Activated CD4-positive, alpha-beta memory T cell treated with anti-CD3 and anti-CD28 coated beads, Interleukin-2, amount 10 ng/mL, durations not matched to agents 7 days and 5 days (primary cell): ENCODE measurements around the gene DMD. TPM values are rescaled to one million over a fixed set of nuclear protein-coding genes. Genes with fewer than 3 reads are reported as not detected.

Source experiments
- CTCF ChIA-PET: fragments of 350-600 bp; sonication (Branson Sonifier 250); formaldehyde crosslinking; loops from one replicate; lab custom pipeline; 2021; ENCODE audit warnings: antibody characterized with exemption, inconsistent platforms; lab: Charles Lee
- POLR2A ChIA-PET: fragments of 350-600 bp; sonication (Branson Sonifier 250); formaldehyde crosslinking; loops from one replicate; lab custom pipeline; 2021; ENCODE audit warnings: antibody characterized with exemption; lab: Charles Lee
- DNase-seq: peaks from one replicate; pipeline ENCODE4 v3.0.0-alpha.2; 2020
- H3K27ac Mint-ChIP-seq: one replicate; pipeline ENCODE4 v1.8.0; 2021; ENCODE audit warnings: mild to moderate bottlenecking, mixed read lengths
- H3K27me3 Mint-ChIP-seq: one replicate; pipeline ENCODE4 v1.8.0; 2021; ENCODE audit warnings: mixed read lengths
- H3K36me3 Mint-ChIP-seq: one replicate; pipeline ENCODE4 v1.8.0; 2021; ENCODE audit warnings: low read depth, mixed read lengths
- H3K4me1 Mint-ChIP-seq: one replicate; pipeline ENCODE4 v1.8.0; 2021; ENCODE audit warnings: mixed read lengths
- H3K4me3 Mint-ChIP-seq: one replicate; pipeline ENCODE4 v1.8.0; 2021; ENCODE audit warnings: mild to moderate bottlenecking, mixed read lengths
- H3K9me3 Mint-ChIP-seq: one replicate; pipeline ENCODE4 v1.8.0; 2021; ENCODE audit warnings: mixed read lengths
- total RNA-seq, 2 experiments: library from RNA; stranded (reverse); gene quantifications; one replicate each; pipeline ENCODE4 v1.2.3, GENCODE V29; 2021

The DMD gene
- 1 to 10 TPM; 1.4 to 1.5 TPM for total RNA-seq

GRCh38 chrX:33211356-33212260 lies at the start of gene DMD:
TSS of gene DMD (minus strand) at chrX:33211549. CDS start at chrX:33211312, 237 bp downstream.
- no peak within 1 kb of the TSS for H3K27ac Mint-ChIP-seq
- H3K36me3 Mint-ChIP-seq, result no peaks in the 10 kb centered on the region
- no peak for DNase-seq
- ChIA-PET CTCF (no interaction called here), POLR2A (no interaction called here)
- no peaks in the 10 kb centered on the region for H3K4me1 Mint-ChIP-seq
- no peaks in the 10 kb centered on the region for H3K27me3 Mint-ChIP-seq
- H3K9me3 Mint-ChIP-seq, result no peaks in the 10 kb centered on the region
- no peak within 1 kb of the TSS for H3K4me3 Mint-ChIP-seq

- no peaks in the 10 kb centered on the region for H3K27me3 Mint-ChIP-seq
- DNase-seq, result no peak
- no peaks in the 10 kb centered on the region for H3K9me3 Mint-ChIP-seq
- CTCF ChIA-PET, result no interaction called here
- POLR2A ChIA-PET, result no interaction called here
- no peaks in the 10 kb centered on the region for H3K4me1 Mint-ChIP-seq
- no peaks in the 10 kb centered on the region for H3K36me3 Mint-ChIP-seq
- no peak overlapping the region for H3K4me3 Mint-ChIP-seq
- no peak overlapping the region for H3K27ac Mint-ChIP-seq
These were observed 41.0 kb upstream of the DMD start for GRCh38 chrX:33252306-33252825.

- no peaks in the 10 kb centered on the region for H3K27me3 Mint-ChIP-seq
These were observed 7.5 kb upstream of the DMD start for GRCh38 chrX:33218819-33219218.

GRCh38 chrX:33210156-33210555 lies 1.2 kb downstream of the DMD start:
- no peaks in the 10 kb centered on the region for H3K36me3 Mint-ChIP-seq
- CTCF ChIA-PET, result no interaction called here

More at GRCh38 chrX:33218819-33219218, 7.5 kb upstream of the DMD start:
- Mint-ChIP-seq H3K4me1 (no peaks in the 10 kb centered on the region), H3K9me3 (peaks cover 8% of the 10 kb centered on the region), H3K4me3 (no peak overlapping the region), H3K36me3 (no peaks in the 10 kb centered on the region), H3K27ac (no peak overlapping the region)
- POLR2A ChIA-PET, result no interaction called here
- DNase-seq, result no peak
- CTCF ChIA-PET, result no interaction called here

GRCh38 chrX:33207056-33207455 lies 4.3 kb downstream of the DMD start:
- no peak overlapping the region for H3K4me3 Mint-ChIP-seq
- ChIA-PET POLR2A (no interaction called here), CTCF (no interaction called here)
- H3K27ac Mint-ChIP-seq, result no peak overlapping the region
- H3K4me1 Mint-ChIP-seq, result no peaks in the 10 kb centered on the region
- H3K36me3 Mint-ChIP-seq, result no peaks in the 10 kb centered on the region
- DNase-seq, result no peak
- peaks cover 7% of the 10 kb centered on the region for H3K9me3 Mint-ChIP-seq
- no peaks in the 10 kb centered on the region for H3K27me3 Mint-ChIP-seq

More at GRCh38 chrX:33210156-33210555, 1.2 kb downstream of the DMD start:
- Mint-ChIP-seq H3K9me3 (no peaks in the 10 kb centered on the region), H3K27ac (no peak overlapping the region), H3K27me3 (no peaks in the 10 kb centered on the region), H3K4me3 (no peak overlapping the region), H3K4me1 (no peaks in the 10 kb centered on the region)
- POLR2A ChIA-PET, result no interaction called here
- no peak for DNase-seq

- Mint-ChIP-seq H3K4me1 (no peaks in the 10 kb centered on the region), H3K27me3 (no peaks in the 10 kb centered on the region), H3K36me3 (no peaks in the 10 kb centered on the region), H3K4me3 (no peak overlapping the region), H3K9me3 (peaks cover 7% of the 10 kb centered on the region), H3K27ac (no peak overlapping the region)
- POLR2A ChIA-PET, result no interaction called here
- no peak for DNase-seq
- CTCF ChIA-PET, result no interaction called here
These were observed 6.0 kb downstream of the DMD start for GRCh38 chrX:33205321-33205720.

GRCh38 chrX:33204889-33205288 lies 6.5 kb downstream of the DMD start:
- POLR2A ChIA-PET, result no interaction called here
- CTCF ChIA-PET, result no interaction called here
- H3K36me3 Mint-ChIP-seq, result no peaks in the 10 kb centered on the region

GRCh38 chrX:33198561-33199279 lies 12.6 kb downstream of the DMD start:
- Mint-ChIP-seq H3K27ac (no peak overlapping the region), H3K36me3 (no peaks in the 10 kb centered on the region), H3K4me1 (no peaks in the 10 kb centered on the region), H3K4me3 (no peak overlapping the region), H3K9me3 (peaks cover 9% of the 10 kb centered on the region), H3K27me3 (no peaks in the 10 kb centered on the region)
- CTCF ChIA-PET, result no interaction called here
- no peak for DNase-seq
- POLR2A ChIA-PET, result no interaction called here

More at GRCh38 chrX:33204889-33205288, 6.5 kb downstream of the DMD start:
- Mint-ChIP-seq H3K9me3 (peaks cover 7% of the 10 kb centered on the region), H3K4me1 (no peaks in the 10 kb centered on the region), H3K27me3 (no peaks in the 10 kb centered on the region), H3K27ac (no peak overlapping the region), H3K4me3 (no peak overlapping the region)
- no peak for DNase-seq

GRCh38 chrX:33195698-33196097 lies 15.7 kb downstream of the DMD start:
- CTCF ChIA-PET, result no interaction called here
- H3K4me1 Mint-ChIP-seq, result no peaks in the 10 kb centered on the region

GRCh38 chrX:33194876-33195433 lies 16.4 kb downstream of the DMD start:
- no peak for DNase-seq
- Mint-ChIP-seq H3K9me3 (peaks cover 7% of the 10 kb centered on the region), H3K27me3 (no peaks in the 10 kb centered on the region), H3K4me1 (no peaks in the 10 kb centered on the region), H3K36me3 (no peaks in the 10 kb centered on the region), H3K4me3 (no peak overlapping the region), H3K27ac (no peak overlapping the region)
- ChIA-PET CTCF (no interaction called here), POLR2A (no interaction called here)

More at GRCh38 chrX:33195698-33196097, 15.7 kb downstream of the DMD start:
- H3K4me3 Mint-ChIP-seq, result no peak overlapping the region
- H3K9me3 Mint-ChIP-seq, result peaks cover 7% of the 10 kb centered on the region
- H3K36me3 Mint-ChIP-seq, result no peaks in the 10 kb centered on the region
- DNase-seq, result no peak
- POLR2A ChIA-PET, result no interaction called here
- no peaks in the 10 kb centered on the region for H3K27me3 Mint-ChIP-seq
- H3K27ac Mint-ChIP-seq, result no peak overlapping the region

GRCh38 chrX:33194289-33194688 lies 17.1 kb downstream of the DMD start:
- Mint-ChIP-seq H3K4me1 (no peaks in the 10 kb centered on the region), H3K4me3 (no peak overlapping the region), H3K36me3 (no peaks in the 10 kb centered on the region), H3K27me3 (no peaks in the 10 kb centered on the region), H3K27ac (no peak overlapping the region), H3K9me3 (peaks cover 4% of the 10 kb centered on the region)
- ChIA-PET CTCF (no interaction called here), POLR2A (no interaction called here)
- DNase-seq, result no peak

GRCh38 chrX:33190016-33190415 lies 21.3 kb downstream of the DMD start:
- CTCF ChIA-PET, result no interaction called here
- Mint-ChIP-seq H3K4me3 (no peak overlapping the region), H3K4me1 (no peaks in the 10 kb centered on the region)

GRCh38 chrX:33188881-33189280 lies 22.5 kb downstream of the DMD start:
- DNase-seq, result no peak
- Mint-ChIP-seq H3K4me1 (no peaks in the 10 kb centered on the region), H3K27ac (no peak overlapping the region), H3K36me3 (no peaks in the 10 kb centered on the region), H3K27me3 (no peaks in the 10 kb centered on the region), H3K9me3 (no peaks in the 10 kb centered on the region), H3K4me3 (no peak overlapping the region)
- CTCF ChIA-PET, result no interaction called here
- POLR2A ChIA-PET, result no interaction called here

More at GRCh38 chrX:33190016-33190415, 21.3 kb downstream of the DMD start:
- no peaks in the 10 kb centered on the region for H3K9me3 Mint-ChIP-seq
- H3K36me3 Mint-ChIP-seq, result no peaks in the 10 kb centered on the region
- H3K27ac Mint-ChIP-seq, result no peak overlapping the region
- POLR2A ChIA-PET, result no interaction called here
- no peak for DNase-seq
- H3K27me3 Mint-ChIP-seq, result no peaks in the 10 kb centered on the region
